Measurements from ENCODE around the gene GAGE10. TPM values are rescaled to one million over a fixed set of nuclear protein-coding genes. Genes with fewer than 3 reads are reported as not detected.

The GAGE10 gene
- not detected in 2 replicates for total RNA-seq

GRCh38 chrX:49303346-49303745, at the start of gene GAGE10:
Gene GAGE10 (plus strand): TSS chrX:49303646. CDS start chrX:49304860, 1,214 bp downstream.

GRCh38 chrX:49264460-49264859, 39.0 kb upstream of the GAGE10 start, which contains the start of gene FOXP3:
Gene FOXP3 (minus strand): TSS chrX:49264710. CDS start chrX:49258505, 6,205 bp downstream.

GRCh38 chrX:49269767-49270248, 33.6 kb upstream of the GAGE10 start, which contains the start of gene PPP1R3F:
Gene PPP1R3F (plus strand): TSS chrX:49269793. CDS start chrX:49269870, 77 bp downstream.

GRCh38 chrX:49321737-49322136, 18.3 kb downstream of the GAGE10 start, which contains the start of gene GAGE12J:
Gene GAGE12J (plus strand): TSS chrX:49322037. CDS start chrX:49323194, 1,157 bp downstream.

GRCh38 chrX:49331282-49331681, 27.8 kb downstream of the GAGE10 start, which contains the start of gene GAGE13:
Gene GAGE13 (plus strand): TSS chrX:49331582. CDS start chrX:49332738, 1,156 bp downstream.

Other genes with a start within 250 kb of the GAGE10 start
- 1.1 and 1.6 TPM in 2 replicates for gene CCDC120, start 244.6 kb upstream of the GAGE10 start, total RNA-seq
- gene PRAF2, start 229.6 kb upstream of the GAGE10 start, total RNA-seq = 24.0 and 56.5 TPM in 2 replicates
- gene WDR45, start 223.8 kb upstream of the GAGE10 start, total RNA-seq = 64.0 and 93.0 TPM in 2 replicates
- gene GPKOW, start 179.9 kb upstream of the GAGE10 start, total RNA-seq = 19.9 and 20.6 TPM in 2 replicates
- 4.4 and 5.6 TPM in 2 replicates for gene MAGIX, start 140.9 kb upstream of the GAGE10 start, total RNA-seq
- 78.9 and 81.2 TPM in 2 replicates for gene PLP2, start 131.7 kb upstream of the GAGE10 start, total RNA-seq
- gene PRICKLE3, start 117.3 kb upstream of the GAGE10 start, total RNA-seq = 5.2 and 5.5 TPM in 2 replicates
- gene SYP, start 103.5 kb upstream of the GAGE10 start, total RNA-seq = 0.32 and 0.54 TPM in 2 replicates
- gene CACNA1F, start 70.3 kb upstream of the GAGE10 start, total RNA-seq = not detected in 2 replicates
- gene CCDC22, start 68.2 kb upstream of the GAGE10 start, total RNA-seq = 11.0 and 12.6 TPM in 2 replicates
- not detected in 2 replicates for gene FOXP3, start 38.9 kb upstream of the GAGE10 start, total RNA-seq
- gene PPP1R3F, start 33.9 kb upstream of the GAGE10 start, total RNA-seq = under 0.01 and 4.2 TPM in 2 replicates
- gene GAGE12J, start 18.4 kb downstream of the GAGE10 start, total RNA-seq = not detected in 2 replicates
- gene GAGE13, start 27.9 kb downstream of the GAGE10 start, total RNA-seq = not detected in 2 replicates
- not detected in 2 replicates for gene GAGE12C, start 228.5 kb downstream of the GAGE10 start, total RNA-seq
- gene GAGE12D, start 238.1 kb downstream of the GAGE10 start, total RNA-seq = not detected in 2 replicates
- gene GAGE12E, start 247.6 kb downstream of the GAGE10 start, total RNA-seq = not detected in 2 replicates

All from cardiac atrium fibroblast (primary cell).